Heart left ventricle (tissue), 16 donors: ENCODE data around the gene PRKN. TPM values are rescaled to one million over a fixed set of nuclear protein-coding genes. Genes with fewer than 3 reads are reported as not detected.

ENCODE experiments used
- ATAC-seq, 4 donors: fragments of 200-7000 bp; cut with Tn5 transposase; one replicate each; pipeline ENCODE4 v1.9.1; 2020 to 2022; ENCODE audit warnings: moderate library complexity in 4 of 4, mild to moderate bottlenecking in 3 of 4, moderate number of reproducible peaks in 1 of 4
- DNase-seq, 5 donors: peaks; one replicate each; pipeline ENCODE4 v3.0.0-alpha.2; 2020
- H3K27ac ChIP-seq, 12 donors: fragments of 200-600 bp; sonication (generic) in 4 of 12; one replicate each; pipeline versions ENCODE4 v1.5.0 to v1.8.0; 2016 to 2022; ENCODE audit warnings: mild to moderate bottlenecking in 2 of 12
- H3K27me3 ChIP-seq, 9 donors: fragments of 200-600 bp; sonication (generic) in 2 of 9; one replicate each; pipeline versions ENCODE4 v1.5.1 to v1.8.0; 2016 to 2022; ENCODE audit warnings: mild to moderate bottlenecking in 3 of 9
- H3K36me3 ChIP-seq, 9 donors: fragments of 200-600 bp; sonication (generic) in 2 of 9; one replicate each; pipeline versions ENCODE4 v1.5.0 to v1.8.0; 2018 to 2022; ENCODE audit warnings: mild to moderate bottlenecking in 2 of 9
- H3K4me1 ChIP-seq, 12 donors: fragments of 200-600 bp; sonication (generic) in 4 of 12; one replicate each; pipeline versions ENCODE4 v1.5.0 to v1.8.0; 2016 to 2022; ENCODE audit warnings: mild to moderate bottlenecking in 3 of 12
- H3K4me3 ChIP-seq, 12 donors: fragments of 200-600 bp; sonication (generic) in 4 of 12; one replicate each; pipeline versions ENCODE4 v1.5.0 to v1.8.0; 2017 to 2022; ENCODE audit warnings: mild to moderate bottlenecking in 9 of 12, moderate library complexity in 4 of 12
- H3K9me3 ChIP-seq, 12 donors: fragments of 200-600 bp; sonication (generic) in 4 of 12; one replicate each; pipeline versions ENCODE4 v1.5.0 to v1.8.0; 2016 to 2022; ENCODE audit warnings: mild to moderate bottlenecking in 1 of 12
- CTCF ChIP-seq, 12 donors: fragments of 200-600 bp; sonication (generic) in 4 of 12; IDR thresholded peaks; one replicate each; pipeline versions ENCODE4 v1.5.0 to v1.8.0; 2018 to 2022; ENCODE audit warnings: antibody characterized with exemption in 12 of 12, mild to moderate bottlenecking in 5 of 12
- POLR2A ChIP-seq, 2 donors: fragments of 450-650 bp; IDR thresholded peaks; one replicate each; pipeline ENCODE4 v1.6.1; 2017; ENCODE audit warnings: antibody characterized with exemption in 2 of 2, mild to moderate bottlenecking in 2 of 2, moderate library complexity in 2 of 2
- WGBS, 4 donors: extraction: QIAGEN DNeasy Blood & Tissue Kit in 2 of 4; methylation state at CpG; one replicate each; pipeline versions ENCODE4 v1.1.5 to v1.1.7; 2013 to 2018; 5-methylcytosine and 5-hydroxymethylcytosine counted together
- intact Hi-C, 10 donors: fragments of 100-400 bp; cut with DNase I; formaldehyde crosslinking; loops; one replicate each; pipeline versions ENCODE4 v1.11.1 to v1.14.2; 2022
- polyA plus RNA-seq, 2 donors: library from polyadenylated mRNA; stranded (reverse); fragments of 200-250 nt; gene quantifications; one replicate each; pipeline ENCODE4 v1.2.3, GENCODE V29; 2013
- total RNA-seq, 9 donors: library from RNA; depleted of rRNA in 2 of 9; stranded (reverse); fragments of >200 nt in 2 of 9; fragmentation: NEBNext Ultra II Directional in 3 of 9; extraction: Animal tissue kit (Norgen Biotek cat#: 25700) in 3 of 9; gene quantifications; one replicate each; pipeline versions ENCODE4 v1.1.0 to v1.2.4, GENCODE V29; 2016 to 2023
- donor health status: ischemic (EF 13 %, LVEDD 7.1; RV severe dilation, severe dysfunction).
- donor health status: healthy with polysubstance abuse.
- donor health status: DM: no; HTN: yes; CAD: no.
- donor health status: DM: no; HTN: no; CAD: no.
- donor health status: ischemic (EF 25% LVEDD 6.9; RV normal size, moderate dysfunction).
- donor health status: ischemic (EF 25% LVEDD 5.7; RV mildly dilated, moderate dysfunction).
- donor health status: healthy.
- donor health status: DM: yes; HTN: yes; CAD: no.
- donor health status: ischemic (EF 35%, LVEDD 5.7; RV mildly dilated, moderate dysfunction).
- donor health status: nonischemic (EF 11% LVEDD 7.7; RV severe dilation, severe dysfunction).
- donor health status: DM: yes; HTN: yes; CAD: no.
- donor health status: PGD.
- donor health status: ischemic (EF 29% LVEDD 5.4; RV normal size, mild dysfunction).
- donor health status: nonischemic (EF 23%, LVEDD 6.1; RV moderate dilation, normal function).

The PRKN gene
- total and polyA plus RNA-seq, 11 donors = 3.4 to 32.5 (median 21.2) TPM

DNA sequence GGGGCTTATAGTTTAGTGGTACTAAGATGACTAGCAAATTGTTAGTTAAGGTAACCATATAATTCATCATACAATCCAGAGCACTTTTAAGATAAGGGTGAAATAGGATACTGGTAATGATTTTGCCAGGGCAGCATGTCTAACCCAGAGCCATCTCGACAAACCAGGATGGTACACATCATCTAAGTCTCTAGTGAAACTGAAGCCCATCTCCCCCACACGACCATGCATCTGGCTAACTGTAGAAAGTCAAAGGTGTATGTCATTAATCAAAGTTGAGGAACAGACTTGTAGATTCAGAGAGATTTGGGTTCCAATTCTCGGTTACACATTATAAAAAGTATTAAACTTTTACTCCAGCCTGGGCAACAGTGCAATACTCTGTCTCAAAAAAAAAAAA lies 78.3 kb downstream of the PRKN start:
- ATAC-seq (no peak), DNase-seq (no peak)
- TF ChIP-seq CTCF (IDR thresholded peaks at IDR 0.05) (no peak), POLR2A (IDR thresholded peaks at IDR 0.05) (no peak)
- Histone ChIP-seq H3K9me3 (no peaks in the 10 kb centered on the region), H3K27ac (no peak overlapping the region), H3K4me3 (no peak overlapping the region), H3K36me3 (no peaks in the 10 kb centered on the region), H3K27me3 (no peaks in the 10 kb centered on the region), H3K4me1 (peaks cover 0 to 2% (median 0%) of the 10 kb centered on the region in 12 donors)
- intact Hi-C loops = no loop called here
- 88 to 90% (median 89%) methylated on average over 3 of the region's 3 CpGs for WGBS, 4 donors

GRCh38 chr6:162644153-162644552 lies 83.4 kb downstream of the PRKN start:
- TF ChIP-seq POLR2A (IDR thresholded peaks at IDR 0.05) (no peak), CTCF (IDR thresholded peaks at IDR 0.05) (no peak)
- Histone ChIP-seq H3K27ac (no peak overlapping the region), H3K27me3 (no peaks in the 10 kb centered on the region), H3K9me3 (no peaks in the 10 kb centered on the region), H3K4me3 (no peak overlapping the region), H3K4me1 (peaks cover 0 to 16% (median 5%) of the 10 kb centered on the region in 12 donors), H3K36me3 (no peaks in the 10 kb centered on the region)
- DNase-seq = no peak
- 59 to 68% (median 66%) methylated on average over 2 of the region's 2 CpGs for WGBS, 4 donors
- ATAC-seq = peak; percentile 26 to 61 (median 46)
- intact Hi-C loops = no loop called here

- H3K27ac ChIP-seq = peak overlapping the region in 3 of 12 donors; percentile 2 to 60 (median 10)
- H3K4me1 ChIP-seq = peaks cover 0 to 22% (median 12%) of the 10 kb centered on the region in 12 donors
- no peaks in the 10 kb centered on the region for H3K27me3 ChIP-seq
- no peak for DNase-seq
- peak in 2 of 4 donors; percentile 55 to 62 for ATAC-seq
- H3K4me3 ChIP-seq = no peak overlapping the region
- no peaks in the 10 kb centered on the region for H3K36me3 ChIP-seq
- 48 to 71% (median 62%) methylated on average over 1 of the region's 1 CpG for WGBS, 4 donors
- intact Hi-C loops = no loop called here
- no peaks in the 10 kb centered on the region for H3K9me3 ChIP-seq
- no peak for TF ChIP-seq CTCF (IDR thresholded peaks at IDR 0.05)
- TF ChIP-seq POLR2A (IDR thresholded peaks at IDR 0.05) = no peak
Measured at GRCh38 chr6:162640756-162641155, 86.8 kb downstream of the PRKN start.

- no peak for ATAC-seq
- Histone ChIP-seq H3K4me1 (peaks cover 0 to 24% (median 15%) of the 10 kb centered on the region in 12 donors), H3K36me3 (no peaks in the 10 kb centered on the region), H3K4me3 (no peak overlapping the region), H3K27ac (no peak overlapping the region), H3K27me3 (no peaks in the 10 kb centered on the region), H3K9me3 (no peaks in the 10 kb centered on the region)
- 81 to 89% (median 86%) methylated on average over 2 of the region's 2 CpGs for WGBS, 4 donors
- no peak for DNase-seq
- TF ChIP-seq CTCF (IDR thresholded peaks at IDR 0.05) (no peak), POLR2A (IDR thresholded peaks at IDR 0.05) (no peak)
- intact Hi-C loops = no loop called here
Measured at GRCh38 chr6:162639951-162640350, 87.6 kb downstream of the PRKN start.
